Mesothelial cell of epicardium (in vitro differentiated cells): Measurements from ENCODE around the gene AGXT. TPM values are rescaled to one million over a fixed set of nuclear protein-coding genes. Genes with fewer than 3 reads are reported as not detected.

Experiments used
- DNase-seq, 2 experiments: peaks; one replicate each; pipeline ENCODE4 v3.0.0; 2021; ENCODE audit warnings: low spot score in 2 of 2; ENCODE audit not compliant: unreplicated experiment in 2 of 2
- H3K27ac Mint-ChIP-seq: 2 replicates; pipeline ENCODE4 v1.8.0; 2021; ENCODE audit warnings: mixed read lengths
- H3K27me3 Mint-ChIP-seq: 2 replicates; pipeline ENCODE4 v1.8.0; 2021; ENCODE audit warnings: low read depth, mixed read lengths
- H3K36me3 Mint-ChIP-seq: 2 replicates; pipeline ENCODE4 v1.8.0; 2021; ENCODE audit warnings: mixed read lengths
- H3K4me1 Mint-ChIP-seq: 2 replicates; pipeline ENCODE4 v1.8.0; 2021; ENCODE audit warnings: mixed read lengths
- H3K4me3 Mint-ChIP-seq: 2 replicates; pipeline ENCODE4 v1.8.0; 2021; ENCODE audit warnings: mild to moderate bottlenecking, moderate library complexity, mixed read lengths
- H3K9me3 Mint-ChIP-seq: 2 replicates; pipeline ENCODE4 v1.8.0; 2021; ENCODE audit warnings: mixed read lengths
- total RNA-seq: library from RNA; stranded (reverse); gene quantifications from 3 replicates; pipeline ENCODE4 v1.2.1, GENCODE V29; 2021
- TF ChIP-seq, protein P1 (sequence below): fragments of 200-600 bp; sonication (generic); IDR thresholded peaks from one replicate; pipeline ENCODE4 v1.5.0; 2021; ENCODE audit warnings: antibody characterized with exemption; ENCODE audit not compliant: unreplicated experiment

AGXT gene
- total RNA-seq, 1 donor from 2014 or later: not detected

DNA sequence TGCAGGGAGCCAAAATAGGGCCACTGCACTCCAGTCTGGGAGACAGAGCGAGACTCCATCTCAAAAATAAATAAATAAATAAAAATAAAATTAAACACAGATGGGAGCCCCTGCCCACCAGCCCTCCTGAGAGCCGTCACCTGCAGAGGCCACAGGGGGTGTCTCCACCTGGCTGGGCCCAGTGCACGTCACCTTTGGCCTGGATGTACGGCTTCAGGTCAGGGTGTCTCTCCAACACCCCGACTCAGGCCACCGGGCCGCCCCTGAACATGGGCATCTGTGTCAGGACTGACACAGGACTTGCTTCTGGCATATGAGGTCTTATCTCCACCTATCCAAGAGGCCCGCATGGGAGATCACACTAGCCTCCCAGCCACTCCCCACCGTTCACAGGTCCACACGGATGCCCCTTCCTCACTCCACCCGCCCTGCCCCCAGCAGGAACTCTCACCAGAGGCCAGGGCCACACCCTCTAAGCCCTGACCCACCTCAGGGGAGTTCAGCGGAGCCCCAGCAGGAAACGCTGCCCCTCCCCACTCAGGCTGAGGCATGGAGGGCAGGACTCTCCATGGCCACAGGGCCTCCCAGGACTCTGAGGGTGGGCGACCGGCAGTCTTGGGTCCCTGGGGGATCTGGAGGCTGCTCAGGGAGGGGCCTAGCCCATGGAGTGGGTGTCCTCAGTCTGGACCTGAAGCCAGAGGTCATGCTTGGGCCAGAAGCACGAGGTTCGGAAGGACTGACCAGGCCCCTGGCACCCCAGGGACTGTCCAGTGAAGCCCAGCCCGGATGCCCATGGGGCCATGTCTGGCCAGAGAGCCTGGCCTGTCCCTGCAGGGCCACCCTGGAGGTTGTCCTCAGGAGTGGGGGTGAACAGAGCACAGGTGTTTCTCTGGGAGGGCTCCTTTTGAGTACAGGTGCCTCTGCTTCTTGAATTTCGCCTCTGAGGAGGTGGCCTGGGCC lies 35.9 kb downstream of the AGXT start:
- Mint-ChIP-seq H3K9me3 (peaks cover 6% of the 10 kb centered on the region), H3K27me3 (peaks cover 2% of the 10 kb centered on the region), H3K4me1 (peaks cover 7% of the 10 kb centered on the region), H3K36me3 (no peaks in the 10 kb centered on the region), H3K4me3 (no peak overlapping the region), H3K27ac (no peak overlapping the region)
- DNase-seq: no peak
- TF ChIP-seq, protein P1, sequence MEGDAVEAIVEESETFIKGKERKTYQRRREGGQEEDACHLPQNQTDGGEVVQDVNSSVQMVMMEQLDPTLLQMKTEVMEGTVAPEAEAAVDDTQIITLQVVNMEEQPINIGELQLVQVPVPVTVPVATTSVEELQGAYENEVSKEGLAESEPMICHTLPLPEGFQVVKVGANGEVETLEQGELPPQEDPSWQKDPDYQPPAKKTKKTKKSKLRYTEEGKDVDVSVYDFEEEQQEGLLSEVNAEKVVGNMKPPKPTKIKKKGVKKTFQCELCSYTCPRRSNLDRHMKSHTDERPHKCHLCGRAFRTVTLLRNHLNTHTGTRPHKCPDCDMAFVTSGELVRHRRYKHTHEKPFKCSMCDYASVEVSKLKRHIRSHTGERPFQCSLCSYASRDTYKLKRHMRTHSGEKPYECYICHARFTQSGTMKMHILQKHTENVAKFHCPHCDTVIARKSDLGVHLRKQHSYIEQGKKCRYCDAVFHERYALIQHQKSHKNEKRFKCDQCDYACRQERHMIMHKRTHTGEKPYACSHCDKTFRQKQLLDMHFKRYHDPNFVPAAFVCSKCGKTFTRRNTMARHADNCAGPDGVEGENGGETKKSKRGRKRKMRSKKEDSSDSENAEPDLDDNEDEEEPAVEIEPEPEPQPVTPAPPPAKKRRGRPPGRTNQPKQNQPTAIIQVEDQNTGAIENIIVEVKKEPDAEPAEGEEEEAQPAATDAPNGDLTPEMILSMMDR: no peak

DNA sequence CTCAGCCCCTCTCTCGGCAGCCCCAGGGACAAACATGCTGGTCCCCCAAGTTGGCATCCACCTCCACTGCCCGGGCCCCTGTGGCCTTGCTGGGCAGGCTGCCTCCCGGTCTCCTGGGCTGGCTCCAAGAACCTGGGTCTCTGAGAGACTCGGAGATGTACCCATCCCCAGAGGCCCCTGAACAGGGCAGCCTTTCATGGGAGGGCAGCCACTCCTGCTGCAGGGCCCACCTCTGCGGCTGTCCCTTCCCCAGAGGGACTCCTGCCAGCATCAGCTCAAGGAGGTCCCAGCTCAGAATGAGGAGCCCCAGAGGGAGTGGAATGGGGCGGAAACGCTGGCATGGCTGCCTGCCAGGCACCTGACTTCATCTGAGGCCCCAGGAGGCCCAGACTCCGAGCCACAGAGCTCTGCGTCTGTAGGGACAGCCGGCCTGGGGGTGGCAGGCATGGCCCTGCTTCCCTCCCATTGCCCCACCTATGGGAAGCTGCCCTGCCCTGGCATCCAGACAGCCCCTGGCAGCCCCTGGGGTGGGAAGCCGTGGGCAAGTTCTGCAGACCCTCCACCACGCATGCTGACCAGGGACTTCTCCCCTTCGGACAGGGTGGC lies 36.7 kb downstream of the AGXT start:
- no peaks in the 10 kb centered on the region for H3K36me3 Mint-ChIP-seq
- H3K27me3 Mint-ChIP-seq: peaks cover 4% of the 10 kb centered on the region
- no peak overlapping the region for H3K27ac Mint-ChIP-seq
- H3K4me3 Mint-ChIP-seq: no peak overlapping the region
- H3K9me3 Mint-ChIP-seq: peaks cover 6% of the 10 kb centered on the region
- TF ChIP-seq, protein P1: no peak
- H3K4me1 Mint-ChIP-seq: peaks cover 7% of the 10 kb centered on the region
- no peak for DNase-seq

DNA sequence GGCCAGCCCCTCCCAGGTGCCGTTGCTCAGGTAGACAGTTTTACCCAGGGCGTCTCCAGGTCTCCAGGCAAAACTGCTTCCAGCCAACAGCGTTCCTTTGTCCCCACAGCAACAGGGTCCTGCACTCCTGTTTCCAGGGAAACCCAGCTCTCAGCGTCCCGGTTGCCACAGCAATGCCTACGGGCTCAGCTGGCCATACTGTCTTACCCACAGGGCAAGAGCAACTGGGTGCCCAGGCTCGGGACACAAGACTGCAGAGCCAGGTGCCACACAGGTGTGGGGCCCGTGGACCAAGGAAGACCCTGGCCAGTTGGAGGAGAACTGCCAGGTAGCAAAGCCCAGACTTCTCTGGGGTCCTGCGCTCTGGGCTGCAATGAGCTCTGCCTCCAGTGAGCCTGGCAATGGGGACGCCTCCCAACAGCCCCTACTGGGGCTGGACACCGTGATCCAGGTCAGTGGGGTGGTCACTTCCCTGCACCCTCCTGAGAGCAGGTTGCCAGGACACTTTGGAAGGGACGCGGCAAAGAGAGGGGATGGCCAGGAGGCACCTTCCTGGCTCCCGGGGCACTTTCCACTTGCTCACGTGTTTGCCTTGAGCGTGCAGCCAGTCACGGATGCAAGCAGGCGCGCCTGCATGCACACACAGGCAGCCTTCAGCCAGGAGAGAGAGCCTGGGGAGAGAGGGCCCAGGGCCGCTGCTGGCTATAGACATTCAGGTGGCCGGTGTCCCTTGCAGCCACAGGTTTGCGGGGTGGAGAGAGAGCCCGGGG lies 37.7 kb downstream of the AGXT start, which contains the start of gene CROCC2:
CROCC2 (plus strand) TSS at position 196 of the 770 bp plus-strand sequence; CDS start at position 374, 178 bp downstream.
- Mint-ChIP-seq H3K36me3 (no peaks in the 10 kb centered on the region), H3K9me3 (no peaks in the 10 kb centered on the region), H3K4me3 (no peak within 1 kb of the TSS), H3K27ac (peak within 1 kb of the TSS; percentile 34), H3K27me3 (peaks cover 7% of the 10 kb centered on the region), H3K4me1 (peaks cover 7% of the 10 kb centered on the region)
- no peak for DNase-seq
- TF ChIP-seq, protein P1: no peak

DNA sequence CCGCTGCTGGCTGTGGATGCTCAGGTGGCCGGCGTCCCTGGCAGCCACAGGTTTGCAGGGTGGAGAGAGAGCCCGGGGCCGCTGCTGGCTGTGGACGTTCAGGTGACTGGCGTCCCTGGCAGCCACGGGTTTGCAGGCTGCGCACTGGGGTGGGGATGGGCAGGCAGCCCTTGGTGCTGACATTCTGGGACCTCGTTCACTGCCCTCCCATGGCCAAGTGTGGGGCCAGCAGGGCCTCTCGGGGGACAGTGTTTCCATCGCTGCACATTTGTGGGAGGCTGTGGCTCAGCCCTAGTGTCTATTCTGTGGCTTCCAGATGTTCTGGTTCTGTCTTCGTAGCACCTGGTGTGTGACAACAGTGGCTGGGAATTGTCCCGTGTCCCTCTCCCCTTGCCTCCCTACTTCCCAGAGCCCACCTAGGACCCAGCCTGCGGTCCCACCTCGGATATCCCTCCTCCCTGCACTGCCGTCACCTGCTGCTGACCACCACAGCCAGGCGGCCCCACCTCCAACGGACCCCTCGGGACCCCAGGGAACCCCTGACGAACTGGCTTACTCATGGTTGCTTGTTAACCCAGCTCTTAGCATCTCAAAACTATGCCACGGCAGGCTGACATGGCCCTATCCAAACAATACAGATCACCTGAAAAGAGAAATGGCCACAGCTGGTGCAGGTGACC lies 38.4 kb downstream of the AGXT start:
- TF ChIP-seq, protein P1: no peak
- no peak for DNase-seq
- Mint-ChIP-seq H3K27ac (no peak overlapping the region), H3K27me3 (peaks cover 10% of the 10 kb centered on the region), H3K4me3 (no peak overlapping the region), H3K4me1 (peaks cover 7% of the 10 kb centered on the region), H3K9me3 (no peaks in the 10 kb centered on the region), H3K36me3 (no peaks in the 10 kb centered on the region)
